Measurements from ENCODE around the gene FAM184A. TPM values are rescaled to one million over a fixed set of nuclear protein-coding genes. Genes with fewer than 3 reads are reported as not detected.
"Not testable (repeated sequence)": the region's sequence is repeated elsewhere in the genome, so short reads cannot be mapped to it uniquely, and the experiment has no call there.

The FAM184A gene
- total RNA-seq, 3 donors from 2014 or later: 7.0 to 12.8 (median 7.5) TPM

- Histone ChIP-seq H3K27ac (no peak overlapping the region), H3K4me3 (no peak overlapping the region), H3K4me1 (no peaks in the 10 kb centered on the region), H3K9me3 (no peaks in the 10 kb centered on the region), H3K27me3 (no peaks in the 10 kb centered on the region), H3K36me3 (peaks cover 3% of the 10 kb centered on the region)
- TF ChIP-seq POLR2A (IDR thresholded peaks at IDR 0.05) (no peak), POLR2AphosphoS5 (IDR thresholded peaks at IDR 0.05) (no peak)
- TF ChIP-seq, protein P1, sequence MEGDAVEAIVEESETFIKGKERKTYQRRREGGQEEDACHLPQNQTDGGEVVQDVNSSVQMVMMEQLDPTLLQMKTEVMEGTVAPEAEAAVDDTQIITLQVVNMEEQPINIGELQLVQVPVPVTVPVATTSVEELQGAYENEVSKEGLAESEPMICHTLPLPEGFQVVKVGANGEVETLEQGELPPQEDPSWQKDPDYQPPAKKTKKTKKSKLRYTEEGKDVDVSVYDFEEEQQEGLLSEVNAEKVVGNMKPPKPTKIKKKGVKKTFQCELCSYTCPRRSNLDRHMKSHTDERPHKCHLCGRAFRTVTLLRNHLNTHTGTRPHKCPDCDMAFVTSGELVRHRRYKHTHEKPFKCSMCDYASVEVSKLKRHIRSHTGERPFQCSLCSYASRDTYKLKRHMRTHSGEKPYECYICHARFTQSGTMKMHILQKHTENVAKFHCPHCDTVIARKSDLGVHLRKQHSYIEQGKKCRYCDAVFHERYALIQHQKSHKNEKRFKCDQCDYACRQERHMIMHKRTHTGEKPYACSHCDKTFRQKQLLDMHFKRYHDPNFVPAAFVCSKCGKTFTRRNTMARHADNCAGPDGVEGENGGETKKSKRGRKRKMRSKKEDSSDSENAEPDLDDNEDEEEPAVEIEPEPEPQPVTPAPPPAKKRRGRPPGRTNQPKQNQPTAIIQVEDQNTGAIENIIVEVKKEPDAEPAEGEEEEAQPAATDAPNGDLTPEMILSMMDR (IDR thresholded peaks at IDR 0.05): no peak
- no peak for DNase-seq (ENCODE audit: low spot score in 2 of 2)
- intact Hi-C loops (cut with DNase I; ENCODE audit: low total_unique reads): no loop called here
Measured at GRCh38 chr6:119002069-119002468, 76.4 kb downstream of the FAM184A start.

DNA sequence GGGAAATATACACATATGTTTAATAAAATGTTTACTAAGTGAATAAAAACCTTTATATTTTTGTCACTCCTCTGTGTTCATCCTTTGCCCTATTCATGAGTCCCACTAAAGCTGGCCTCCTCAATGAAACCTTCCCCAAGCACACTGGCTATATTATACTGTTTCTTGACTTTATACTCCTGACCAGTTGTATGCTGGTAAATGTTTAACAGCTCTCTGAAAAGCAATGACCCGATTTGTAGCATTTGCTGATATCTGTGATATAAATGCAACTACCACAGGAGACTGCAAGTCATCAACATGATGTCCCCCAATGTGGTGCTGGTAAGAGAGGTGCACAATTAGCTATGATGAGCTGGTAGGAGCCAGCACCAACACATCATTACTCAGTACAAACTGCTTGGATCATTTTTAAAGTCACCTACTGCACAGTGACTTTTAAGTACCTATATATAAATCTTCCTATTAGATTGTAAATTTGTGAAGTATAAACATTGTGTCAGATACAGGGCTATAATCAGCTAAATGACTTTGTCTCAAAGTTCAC lies 78.9 kb downstream of the FAM184A start:
- Histone ChIP-seq H3K36me3 (peaks cover 3% of the 10 kb centered on the region), H3K27ac (no peak overlapping the region), H3K4me1 (no peaks in the 10 kb centered on the region), H3K27me3 (no peaks in the 10 kb centered on the region), H3K9me3 (no peaks in the 10 kb centered on the region), H3K4me3 (no peak overlapping the region)
- no peak for DNase-seq (ENCODE audit: low spot score in 2 of 2)
- intact Hi-C loops (cut with DNase I; ENCODE audit: low total_unique reads): no loop called here
- TF ChIP-seq POLR2A (IDR thresholded peaks at IDR 0.05) (no peak), POLR2AphosphoS5 (IDR thresholded peaks at IDR 0.05) (no peak)
- TF ChIP-seq, protein P1 (IDR thresholded peaks at IDR 0.05): no peak

GRCh38 chr6:118997426-118997825 lies 81.0 kb downstream of the FAM184A start:
- H3K27ac ChIP-seq; intact Hi-C loops (cut with DNase I; ENCODE audit: low total_unique reads); H3K27me3 ChIP-seq; H3K4me1 ChIP-seq; H3K4me3 ChIP-seq; H3K36me3 ChIP-seq; DNase-seq (ENCODE audit: low spot score in 2 of 2); H3K9me3 ChIP-seq: not testable (repeated sequence)

- Histone ChIP-seq H3K27me3 (no peaks in the 10 kb centered on the region), H3K4me3 (no peak overlapping the region), H3K4me1 (no peaks in the 10 kb centered on the region), H3K9me3 (no peaks in the 10 kb centered on the region), H3K36me3 (peaks cover 3% of the 10 kb centered on the region), H3K27ac (no peak overlapping the region)
- intact Hi-C loops (cut with DNase I; ENCODE audit: low total_unique reads): no loop called here
- no peak for DNase-seq (ENCODE audit: low spot score in 2 of 2)
- TF ChIP-seq, protein P1 (IDR thresholded peaks at IDR 0.05): no peak
- no peak for TF ChIP-seq POLR2A (IDR thresholded peaks at IDR 0.05)
- no peak for TF ChIP-seq POLR2AphosphoS5 (IDR thresholded peaks at IDR 0.05)
Measured at GRCh38 chr6:118996289-118996820, 82.1 kb downstream of the FAM184A start.

- H3K27ac ChIP-seq: no peak overlapping the region
- TF ChIP-seq POLR2A (IDR thresholded peaks at IDR 0.05) (no peak), POLR2AphosphoS5 (IDR thresholded peaks at IDR 0.05) (no peak)
- TF ChIP-seq, protein P1 (IDR thresholded peaks at IDR 0.05): no peak
- DNase-seq (ENCODE audit: low spot score in 2 of 2): no peak
- H3K27me3 ChIP-seq: no peaks in the 10 kb centered on the region
- no peaks in the 10 kb centered on the region for H3K4me1 ChIP-seq
- H3K36me3 ChIP-seq: peaks cover 3% of the 10 kb centered on the region
- no peaks in the 10 kb centered on the region for H3K9me3 ChIP-seq
- intact Hi-C loops (cut with DNase I; ENCODE audit: low total_unique reads): no loop called here
- H3K4me3 ChIP-seq: no peak overlapping the region
Measured at GRCh38 chr6:118993803-118994251, 84.6 kb downstream of the FAM184A start.

Data from breast epithelium (tissue), 4 donors.